ENCODE data around the gene TAMALIN. TPM values are rescaled to one million over a fixed set of nuclear protein-coding genes. Genes with fewer than 3 reads are reported as not detected.

TAMALIN gene
- total and polyA plus RNA-seq, 3 experiments from 2014 or later: 1.4 to 8.4 (median 7.3) TPM

DNA sequence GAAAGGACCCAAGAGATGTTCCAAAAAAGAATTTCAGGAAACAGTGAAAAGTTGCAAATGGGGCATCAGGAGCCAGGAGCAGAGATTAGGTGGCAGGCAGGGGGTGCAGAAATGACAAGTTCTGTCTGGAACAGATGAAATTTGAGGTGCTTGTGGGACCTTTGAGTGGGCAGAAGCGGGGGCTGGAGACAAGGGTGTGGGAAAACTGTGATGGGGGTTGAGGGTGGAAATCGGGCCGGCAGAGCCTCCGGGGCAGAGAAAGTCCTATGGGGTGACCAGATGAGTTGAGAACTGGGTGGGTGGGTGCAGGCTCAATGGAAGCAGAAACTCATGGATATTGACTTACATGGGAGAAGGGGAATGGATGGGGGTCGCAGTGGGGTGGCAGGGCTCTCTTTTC is 42.9 kb downstream of the TAMALIN start:
- no peaks in the 10 kb centered on the region for H3K9me3 ChIP-seq (ENCODE audit: low read length)
- no peak overlapping the region for H3K27ac ChIP-seq (ENCODE audit: low read depth, low read length)
- peaks cover 0 to 3% (median 0%) of the 10 kb centered on the region in 3 donors for H3K36me3 Mint-ChIP-seq
- no peak for DNase-seq
- H3K4me1 Mint-ChIP-seq: peaks cover 24 to 39% (median 28%) of the 10 kb centered on the region in 3 donors
- H3K27ac Mint-ChIP-seq: peak overlapping the region; percentile 43 to 99 (median 88)
- H3K4me3 Mint-ChIP-seq: peak overlapping the region; percentile 61 to 99 (median 94)
- no peaks in the 10 kb centered on the region for H3K9me3 Mint-ChIP-seq
- H3K4me1 ChIP-seq (ENCODE audit: insufficient read depth, low read length): peaks cover 27% of the 10 kb centered on the region
- peaks cover 0 to 2% of the 10 kb centered on the region in 2 donors for H3K27me3 Mint-ChIP-seq
- CTCF ChIA-PET: no interaction called here
- H3K4me3 ChIP-seq (ENCODE audit: low read length): no peak overlapping the region
- no peaks in the 10 kb centered on the region for H3K36me3 ChIP-seq (ENCODE audit: insufficient read depth, low read length)
- no peaks in the 10 kb centered on the region for H3K27me3 ChIP-seq (ENCODE audit: insufficient read depth, low read length, poor library complexity, severe bottlenecking)
- POLR2A ChIA-PET: no interaction called here

DNA sequence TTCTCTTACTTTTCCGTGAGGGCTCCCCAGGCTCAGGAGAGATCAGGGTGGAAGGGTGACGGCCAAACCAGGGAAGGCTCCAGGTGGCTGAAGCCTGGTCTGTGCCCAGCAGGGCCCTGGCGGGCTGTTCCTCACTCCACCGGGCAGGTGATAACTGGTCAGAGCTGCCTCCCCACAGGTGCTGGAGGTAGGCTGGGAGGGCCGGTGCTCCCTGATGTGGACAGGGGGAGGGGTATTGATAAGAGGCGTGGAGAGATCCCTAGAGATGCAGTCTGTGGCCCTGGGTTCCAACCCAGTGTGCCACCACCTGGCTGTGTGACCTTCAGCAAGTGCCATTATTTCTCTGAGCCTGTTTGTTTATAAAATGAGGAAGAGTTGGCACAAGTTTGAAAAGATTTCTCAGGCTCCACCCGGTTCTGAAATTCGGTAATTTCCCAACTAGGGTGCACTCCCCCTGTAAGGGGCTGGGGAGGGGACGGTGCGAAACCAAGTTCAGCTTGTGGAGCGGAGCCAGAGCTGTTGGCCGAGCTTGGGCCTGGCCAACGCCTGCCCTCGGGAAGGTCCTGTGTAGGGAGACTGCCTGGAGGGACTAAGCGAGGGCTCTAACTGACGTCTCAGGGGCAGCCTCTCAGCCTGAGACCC is 43.5 kb downstream of the TAMALIN start:
- Histone ChIP-seq H3K27ac (ENCODE audit: low read depth, low read length) (peak overlapping the region; percentile 81), H3K4me1 (ENCODE audit: insufficient read depth, low read length) (peaks cover 27% of the 10 kb centered on the region), H3K36me3 (ENCODE audit: insufficient read depth, low read length) (no peaks in the 10 kb centered on the region), H3K9me3 (ENCODE audit: low read length) (no peaks in the 10 kb centered on the region), H3K4me3 (ENCODE audit: low read length) (peak overlapping the region; percentile 84), H3K27me3 (ENCODE audit: insufficient read depth, low read length, poor library complexity, severe bottlenecking) (no peaks in the 10 kb centered on the region)
- Mint-ChIP-seq H3K4me3 (peak overlapping the region; percentile 79 to 99 (median 94)), H3K36me3 (peaks cover 0 to 3% (median 0%) of the 10 kb centered on the region in 3 donors), H3K27me3 (peaks cover 0 to 2% of the 10 kb centered on the region in 2 donors), H3K9me3 (no peaks in the 10 kb centered on the region), H3K27ac (peak overlapping the region; percentile 85 to 100 (median 89)), H3K4me1 (peaks cover 24 to 39% (median 28%) of the 10 kb centered on the region in 3 donors)
- ChIA-PET CTCF (interaction anchor here (1.7 to 3.0 kb wide), 4 partner anchors 12 to 25 kb away, joined by 5 to 33 read pairs (median 12); partner anchors contain the start of gene ATG101), POLR2A (interaction anchor here (0.9 to 1.9 kb wide), 7 partner anchors 9 to 27 kb away, joined by 4 to 20 read pairs (median 4); partner anchors contain the start of gene ATG101)
- DNase-seq: no peak

DNA sequence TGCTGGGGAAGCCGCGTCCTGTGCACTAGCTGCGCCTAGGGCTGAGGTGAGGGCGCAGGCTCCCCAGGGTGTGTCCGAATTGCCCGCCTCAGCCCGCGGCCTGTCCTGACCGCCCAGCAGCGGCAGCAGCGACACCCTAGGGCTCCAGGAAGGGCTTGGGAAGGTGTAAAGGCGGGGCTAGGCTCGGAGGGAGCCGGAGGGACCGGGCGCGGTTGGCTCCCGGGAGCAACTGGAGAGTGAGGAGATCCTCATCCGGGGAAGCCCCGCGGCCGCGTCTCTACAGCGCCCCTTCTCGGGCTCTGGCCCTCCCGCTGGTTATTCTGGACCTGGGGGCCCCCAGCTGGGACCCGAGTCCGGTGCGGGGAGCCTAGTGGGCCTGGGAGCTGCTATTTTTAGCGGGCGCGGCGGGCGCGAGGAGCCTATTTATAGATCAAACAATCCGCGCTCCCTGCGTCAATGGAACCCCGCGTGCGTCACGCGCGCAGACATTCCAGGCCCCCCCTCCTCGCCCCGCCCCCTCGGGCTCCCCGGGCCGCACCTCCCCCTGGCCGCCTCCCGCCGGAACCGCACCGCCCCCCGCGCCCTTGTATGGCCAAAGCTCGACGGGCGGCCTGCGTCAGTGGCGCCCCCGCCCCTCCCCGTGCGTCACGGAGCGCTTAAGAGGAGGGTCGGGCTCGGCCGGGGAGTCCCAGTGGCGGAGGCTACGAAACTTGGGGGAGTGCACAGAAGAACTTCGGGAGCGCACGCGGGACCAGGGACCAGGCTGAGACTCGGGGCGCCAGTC is 44.2 kb downstream of the TAMALIN start, which contains the start of gene NR4A1:
TSS of gene NR4A1 (plus strand) at position 685 of the 784 bp plus-strand sequence. CDS start 2,887 bp downstream, outside the sequence.
- no peaks in the 10 kb centered on the region for H3K27me3 ChIP-seq (ENCODE audit: insufficient read depth, low read length, poor library complexity, severe bottlenecking)
- Mint-ChIP-seq H3K27ac (peak within 1 kb of the TSS; percentile 85 to 100 (median 98)), H3K9me3 (no peaks in the 10 kb centered on the region), H3K36me3 (peaks cover 0 to 3% (median 0%) of the 10 kb centered on the region in 3 donors), H3K27me3 (peaks cover 0 to 2% of the 10 kb centered on the region in 2 donors), H3K4me3 (peak within 1 kb of the TSS; percentile 79 to 99 (median 94)), H3K4me1 (peaks cover 24 to 39% (median 28%) of the 10 kb centered on the region in 3 donors)
- H3K9me3 ChIP-seq (ENCODE audit: low read length): no peaks in the 10 kb centered on the region
- DNase-seq: peak; percentile 99 to 100 (median 99)
- peak within 1 kb of the TSS; percentile 91 for H3K4me3 ChIP-seq (ENCODE audit: low read length)
- POLR2A ChIA-PET: interaction anchor here (0.7 to 1.9 kb wide), 10 partner anchors 10 to 76 kb away, joined by 3 to 20 read pairs (median 4); partner anchors contain the start of gene ATG101
- H3K4me1 ChIP-seq (ENCODE audit: insufficient read depth, low read length): peaks cover 27% of the 10 kb centered on the region
- CTCF ChIA-PET: interaction anchor here (0.7 to 3.0 kb wide), 6 partner anchors 13 to 58 kb away, joined by 3 to 33 read pairs (median 6); partner anchors contain the start of gene ATG101
- H3K36me3 ChIP-seq (ENCODE audit: insufficient read depth, low read length): no peaks in the 10 kb centered on the region
- H3K27ac ChIP-seq (ENCODE audit: low read depth, low read length): peak within 1 kb of the TSS; percentile 90

DNA sequence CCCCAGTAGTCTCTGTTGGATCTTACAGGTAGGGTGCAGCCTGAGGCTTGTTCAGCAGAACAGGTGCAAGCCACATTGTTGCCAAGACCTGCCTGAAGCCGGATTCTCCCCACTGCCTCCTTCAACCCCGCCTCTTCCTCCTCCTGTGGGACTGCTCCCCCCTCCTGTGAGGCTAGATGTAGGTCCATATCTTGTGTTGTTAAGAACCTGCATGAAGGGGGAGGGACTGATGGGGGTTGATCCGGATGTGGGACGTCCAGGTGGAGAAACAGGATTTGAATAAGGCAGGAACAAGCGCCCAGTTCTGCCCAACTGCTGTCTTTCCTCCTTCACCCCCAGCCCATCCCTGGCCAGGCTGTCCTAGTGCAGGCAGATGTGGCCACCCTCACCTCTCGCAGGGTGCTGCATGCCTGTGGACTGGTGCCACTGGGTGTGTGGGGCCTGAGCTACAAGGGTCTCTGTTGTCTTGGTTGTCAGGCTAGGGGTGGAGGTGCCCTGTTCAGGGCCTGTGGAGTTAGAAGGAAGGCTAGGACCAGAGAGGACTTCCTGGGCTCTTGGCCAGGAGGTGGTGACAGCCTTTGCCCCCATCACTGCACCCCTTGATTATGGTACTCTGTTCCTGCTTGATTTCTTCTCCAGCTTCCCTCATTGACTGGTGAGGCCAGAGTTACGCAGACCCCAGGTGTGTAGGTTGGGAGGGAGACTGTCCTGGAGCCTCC is 45.9 kb downstream of the TAMALIN start:
- CTCF ChIA-PET: interaction anchor here (1.1 to 3.0 kb wide), 3 partner anchors 17 to 27 kb away, joined by 4 to 33 read pairs (median 11); partner anchors contain the start of gene ATG101
- Mint-ChIP-seq H3K9me3 (no peaks in the 10 kb centered on the region), H3K27me3 (peaks cover 0 to 4% of the 10 kb centered on the region in 2 donors), H3K4me1 (peaks cover 24 to 39% (median 28%) of the 10 kb centered on the region in 3 donors), H3K36me3 (peaks cover 0 to 3% (median 0%) of the 10 kb centered on the region in 3 donors), H3K27ac (peak overlapping the region; percentile 85 to 99 (median 98)), H3K4me3 (peak overlapping the region; percentile 79 to 99 (median 94))
- peak in 3 of 5 donors; percentile 21 to 40 (median 35) for DNase-seq
- H3K4me1 ChIP-seq (ENCODE audit: insufficient read depth, low read length): peaks cover 27% of the 10 kb centered on the region
- H3K9me3 ChIP-seq (ENCODE audit: low read length): no peaks in the 10 kb centered on the region
- POLR2A ChIA-PET: interaction anchor here (1.9 kb wide), 1 partner anchor 17 kb away, joined by 20 read pairs; the partner anchor contains the start of gene ATG101
- no peaks in the 10 kb centered on the region for H3K36me3 ChIP-seq (ENCODE audit: insufficient read depth, low read length)
- H3K27ac ChIP-seq (ENCODE audit: low read depth, low read length): no peak overlapping the region
- H3K4me3 ChIP-seq (ENCODE audit: low read length): no peak overlapping the region
- no peaks in the 10 kb centered on the region for H3K27me3 ChIP-seq (ENCODE audit: insufficient read depth, low read length, poor library complexity, severe bottlenecking)

- peak overlapping the region in 1 of 7 donors; percentile 79 for H3K4me3 Mint-ChIP-seq
- H3K27me3 Mint-ChIP-seq: peaks cover 0 to 4% of the 10 kb centered on the region in 2 donors
- ChIA-PET CTCF (interaction anchor here (1.1 to 3.0 kb wide), 3 partner anchors 16 to 31 kb away, joined by 3 to 11 read pairs (median 10); partner anchors contain the start of gene ATG101), POLR2A (no interaction called here)
- Histone ChIP-seq H3K36me3 (ENCODE audit: insufficient read depth, low read length) (no peaks in the 10 kb centered on the region), H3K4me1 (ENCODE audit: insufficient read depth, low read length) (peaks cover 27% of the 10 kb centered on the region), H3K27me3 (ENCODE audit: insufficient read depth, low read length, poor library complexity, severe bottlenecking) (no peaks in the 10 kb centered on the region), H3K9me3 (ENCODE audit: low read length) (no peaks in the 10 kb centered on the region), H3K27ac (ENCODE audit: low read depth, low read length) (no peak overlapping the region), H3K4me3 (ENCODE audit: low read length) (no peak overlapping the region)
- no peaks in the 10 kb centered on the region for H3K9me3 Mint-ChIP-seq
- H3K4me1 Mint-ChIP-seq: peaks cover 24 to 39% (median 28%) of the 10 kb centered on the region in 3 donors
- DNase-seq: no peak
- H3K27ac Mint-ChIP-seq: peak overlapping the region in 5 of 8 donors; percentile 85 to 99 (median 97)
- peaks cover 0 to 5% (median 0%) of the 10 kb centered on the region in 3 donors for H3K36me3 Mint-ChIP-seq
These were observed 46.9 kb downstream of the TAMALIN start for GRCh38 chr12:52053536-52054209.

DNA sequence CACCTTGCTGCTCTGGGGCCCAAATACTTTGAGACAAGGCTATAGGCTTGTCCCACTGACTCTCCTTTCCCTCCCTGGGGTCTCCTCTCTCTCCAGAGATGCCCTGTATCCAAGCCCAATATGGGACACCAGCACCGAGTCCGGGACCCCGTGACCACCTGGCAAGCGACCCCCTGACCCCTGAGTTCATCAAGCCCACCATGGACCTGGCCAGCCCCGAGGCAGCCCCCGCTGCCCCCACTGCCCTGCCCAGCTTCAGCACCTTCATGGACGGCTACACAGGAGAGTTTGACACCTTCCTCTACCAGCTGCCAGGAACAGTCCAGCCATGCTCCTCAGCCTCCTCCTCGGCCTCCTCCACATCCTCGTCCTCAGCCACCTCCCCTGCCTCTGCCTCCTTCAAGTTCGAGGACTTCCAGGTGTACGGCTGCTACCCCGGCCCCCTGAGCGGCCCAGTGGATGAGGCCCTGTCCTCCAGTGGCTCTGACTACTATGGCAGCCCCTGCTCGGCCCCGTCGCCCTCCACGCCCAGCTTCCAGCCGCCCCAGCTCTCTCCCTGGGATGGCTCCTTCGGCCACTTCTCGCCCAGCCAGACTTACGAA is 47.6 kb downstream of the TAMALIN start:
- Histone ChIP-seq H3K27me3 (ENCODE audit: insufficient read depth, low read length, poor library complexity, severe bottlenecking) (no peaks in the 10 kb centered on the region), H3K4me3 (ENCODE audit: low read length) (no peak overlapping the region), H3K36me3 (ENCODE audit: insufficient read depth, low read length) (no peaks in the 10 kb centered on the region), H3K4me1 (ENCODE audit: insufficient read depth, low read length) (peaks cover 27% of the 10 kb centered on the region), H3K9me3 (ENCODE audit: low read length) (no peaks in the 10 kb centered on the region), H3K27ac (ENCODE audit: low read depth, low read length) (no peak overlapping the region)
- Mint-ChIP-seq H3K27me3 (peaks cover 0 to 4% of the 10 kb centered on the region in 2 donors), H3K9me3 (no peaks in the 10 kb centered on the region), H3K4me3 (no peak overlapping the region), H3K27ac (peak overlapping the region in 4 of 8 donors; percentile 27 to 85 (median 70)), H3K4me1 (peaks cover 21 to 36% (median 25%) of the 10 kb centered on the region in 3 donors), H3K36me3 (peaks cover 0 to 5% (median 0%) of the 10 kb centered on the region in 3 donors)
- DNase-seq: no peak
- CTCF ChIA-PET: interaction anchor here (1.1 to 3.0 kb wide), 4 partner anchors 14 to 31 kb away, joined by 3 to 11 read pairs (median 7); partner anchors contain the start of gene ATG101
- POLR2A ChIA-PET: no interaction called here

Data from CD8-positive, alpha-beta memory T cell (primary cell).